Adrenal gland (tissue), 12 donors: Measurements from ENCODE around the gene RGS9BP. TPM values are rescaled to one million over a fixed set of nuclear protein-coding genes. Genes with fewer than 3 reads are reported as not detected.

Experiments used
- DNase-seq, 7 donors: peaks; one replicate each; pipeline ENCODE4 v3.0.0-alpha.2; 2019 to 2020
- H3K27ac ChIP-seq, 5 donors: fragments of 200-600 bp; sonication (generic) in 4 of 5; 1 replicate in 3 of 5; 2 replicates in 2 of 5; pipeline versions ENCODE4 v1.5.1 to v1.8.0; 2016 to 2020; ENCODE audit warnings: mild to moderate bottlenecking in 1 of 5
- H3K27me3 ChIP-seq: fragments of 200-600 bp; 2 replicates; pipeline ENCODE4 v1.8.0; 2021
- H3K36me3 ChIP-seq, 2 donors: fragments of 200-600 bp; replicated peaks in 1 of 2; 1 replicate in 1 of 2; 2 replicates in 1 of 2; pipeline versions ENCODE4 v1.5.1 to v1.8.0; 2018 to 2022
- H3K4me1 ChIP-seq, 2 donors: fragments of 200-600 bp; replicated peaks in 1 of 2; 1 replicate in 1 of 2; 2 replicates in 1 of 2; pipeline versions ENCODE4 v1.5.1 to v1.8.0; 2018 to 2021
- H3K4me3 ChIP-seq, 4 donors: fragments of 200-600 bp; sonication (generic) in 3 of 4; one replicate each; pipeline ENCODE4 v1.5.1; 2016 to 2018
- H3K9me3 ChIP-seq, 3 donors: fragments of 200-600 bp; sonication (generic) in 1 of 3; replicated peaks in 1 of 3; 1 replicate in 2 of 3; 2 replicates in 1 of 3; pipeline versions ENCODE4 v1.5.1 to v1.8.0; 2016 to 2021
- POLR2A ChIP-seq, 2 donors: fragments of 450-650 bp; IDR thresholded peaks; one replicate each; pipeline ENCODE4 v1.6.1; 2017; ENCODE audit warnings: antibody characterized with exemption in 2 of 2, mild to moderate bottlenecking in 2 of 2, moderate library complexity in 1 of 2
- WGBS, 4 donors: extraction: QIAGEN DNeasy Blood & Tissue Kit in 2 of 4; methylation state at CpG; one replicate each; pipeline versions ENCODE4 v1.1.5 to v1.1.7; 2013 to 2017; 5-methylcytosine and 5-hydroxymethylcytosine counted together
- intact Hi-C, 2 donors: fragments of 100-400 bp; cut with DNase I; formaldehyde crosslinking; loops; one replicate each; pipeline versions ENCODE4 v1.14.1 to v1.15.0; 2022 to 2023
- polyA plus RNA-seq, 3 donors: library from polyadenylated mRNA; stranded (reverse); fragments of 200-250 nt in 2 of 3; fragments of 350-450 nt in 1 of 3; fragmentation: Illumina TruSeq in 1 of 3; extraction: RNeasy Lipid Tissue Mini Kit (QIAGEN cat#74804) in 1 of 3; gene quantifications; one replicate each; pipeline ENCODE4 v1.2.3, GENCODE V29; 2013 to 2014
- total RNA-seq, 9 donors: library from RNA; depleted of rRNA in 4 of 9; stranded (reverse); fragments of >200 nt in 4 of 9; fragments of 120-200 nt in 1 of 9; fragmentation: NEBNext Ultra II Directional in 1 of 9; extraction: Animal tissue kit (Norgen Biotek cat#: 25700) in 1 of 9; gene quantifications; one replicate each; pipeline versions ENCODE4 v1.1.0 to v1.2.4, GENCODE V29; 2013 to 2023
- TF ChIP-seq, protein P1 (sequence below), 6 experiments: fragments of 450-650 bp in 4 of 6; fragments of 200-600 bp in 2 of 6; sonication (generic) in 1 of 6; IDR thresholded peaks; 1 replicate in 5 of 6; 2 replicates in 1 of 6; pipeline versions ENCODE4 v1.5.1 to v1.8.0; 2016 to 2021; ENCODE audit warnings: antibody characterized with exemption in 6 of 6, mild to moderate bottlenecking in 2 of 6, moderate library complexity in 1 of 6
- donor health status: healthy with polysubstance abuse.
- donor health status: Bipolar disorder and iron deficiency.
- donor health status: DM: yes; HTN: yes; CAD: no.
- donor health status: DM: no; HTN: no; CAD: no.
- donor health status: DM: no; HTN: no; CAD: no.
- donor health status: DM: yes; HTN: yes; CAD: no.

Gene RGS9BP
- total and polyA plus RNA-seq, 12 donors = 0.10 to 2.3 (median 0.79) TPM

DNA sequence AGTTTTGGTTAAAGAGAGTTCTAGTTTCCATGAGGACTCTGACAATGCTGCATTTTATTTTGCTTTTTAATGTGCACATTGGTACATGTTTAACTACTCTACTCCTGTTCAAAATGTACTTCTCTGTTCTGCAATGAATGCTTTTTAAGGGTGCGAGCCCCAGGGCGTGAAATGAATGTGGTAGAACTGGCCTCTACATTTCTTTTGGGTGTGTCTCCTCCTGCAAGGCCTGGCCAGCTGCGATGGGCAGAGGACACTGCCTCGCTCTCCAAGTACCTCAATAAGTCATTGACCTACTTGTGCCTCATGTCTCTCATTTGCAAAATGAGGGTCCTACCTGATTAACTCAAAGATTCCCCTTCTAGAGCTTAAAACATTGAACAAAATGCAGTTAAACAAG is 6.7 kb downstream of the RGS9BP start:
- TF ChIP-seq, protein P1, sequence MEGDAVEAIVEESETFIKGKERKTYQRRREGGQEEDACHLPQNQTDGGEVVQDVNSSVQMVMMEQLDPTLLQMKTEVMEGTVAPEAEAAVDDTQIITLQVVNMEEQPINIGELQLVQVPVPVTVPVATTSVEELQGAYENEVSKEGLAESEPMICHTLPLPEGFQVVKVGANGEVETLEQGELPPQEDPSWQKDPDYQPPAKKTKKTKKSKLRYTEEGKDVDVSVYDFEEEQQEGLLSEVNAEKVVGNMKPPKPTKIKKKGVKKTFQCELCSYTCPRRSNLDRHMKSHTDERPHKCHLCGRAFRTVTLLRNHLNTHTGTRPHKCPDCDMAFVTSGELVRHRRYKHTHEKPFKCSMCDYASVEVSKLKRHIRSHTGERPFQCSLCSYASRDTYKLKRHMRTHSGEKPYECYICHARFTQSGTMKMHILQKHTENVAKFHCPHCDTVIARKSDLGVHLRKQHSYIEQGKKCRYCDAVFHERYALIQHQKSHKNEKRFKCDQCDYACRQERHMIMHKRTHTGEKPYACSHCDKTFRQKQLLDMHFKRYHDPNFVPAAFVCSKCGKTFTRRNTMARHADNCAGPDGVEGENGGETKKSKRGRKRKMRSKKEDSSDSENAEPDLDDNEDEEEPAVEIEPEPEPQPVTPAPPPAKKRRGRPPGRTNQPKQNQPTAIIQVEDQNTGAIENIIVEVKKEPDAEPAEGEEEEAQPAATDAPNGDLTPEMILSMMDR (IDR thresholded peaks at IDR 0.05) = no peak
- TF ChIP-seq POLR2A (IDR thresholded peaks at IDR 0.05) = no peak
- Histone ChIP-seq H3K4me1 (no peaks in the 10 kb centered on the region), H3K4me3 (no peak overlapping the region), H3K27me3 (no peaks in the 10 kb centered on the region), H3K9me3 (no peaks in the 10 kb centered on the region), H3K27ac (no peak overlapping the region), H3K36me3 (no peaks in the 10 kb centered on the region)
- intact Hi-C loops = no loop called here
- DNase-seq = no peak
- WGBS, 4 donors = 72 to 84% (median 79%) methylated on average over 4 of the region's 4 CpGs

DNA sequence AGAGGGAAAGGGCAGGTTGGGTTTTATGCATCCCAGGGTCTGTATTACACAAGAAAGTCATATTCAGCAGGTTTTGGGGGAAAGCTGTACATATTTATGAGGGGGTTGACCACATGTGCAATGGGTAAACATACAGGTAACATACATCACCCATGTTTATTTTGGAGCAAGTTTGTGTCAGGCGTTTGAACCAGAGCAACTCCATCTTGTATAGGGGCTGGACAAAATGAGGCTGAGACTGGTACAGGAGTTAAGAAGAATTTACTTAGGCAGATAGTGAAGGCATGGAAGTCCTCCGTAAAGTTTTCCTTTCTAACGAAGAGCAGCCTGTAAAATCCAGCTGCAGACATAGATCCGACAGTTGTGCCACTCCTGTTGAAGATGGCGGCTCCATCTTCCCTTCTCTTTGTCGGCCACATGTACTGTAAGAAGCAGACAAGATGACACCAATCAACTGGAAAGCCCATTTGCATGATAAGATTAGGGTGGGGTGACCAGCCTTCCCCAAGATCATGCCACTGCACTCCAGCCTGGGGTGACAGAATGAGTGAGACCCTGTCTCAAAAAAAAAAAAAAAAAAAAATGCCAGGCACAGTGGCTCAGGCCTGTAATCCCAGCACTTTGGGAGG is 11.3 kb downstream of the RGS9BP start:
- Histone ChIP-seq H3K36me3 (no peaks in the 10 kb centered on the region), H3K27ac (no peak overlapping the region), H3K9me3 (no peaks in the 10 kb centered on the region), H3K4me3 (no peak overlapping the region), H3K4me1 (peaks cover 8 to 12% of the 10 kb centered on the region in 2 donors), H3K27me3 (no peaks in the 10 kb centered on the region)
- DNase-seq = no peak
- 79 to 96% (median 94%) methylated on average over 6 of the region's 6 CpGs for WGBS, 4 donors
- intact Hi-C loops = no loop called here
- TF ChIP-seq POLR2A (IDR thresholded peaks at IDR 0.05) = no peak
- TF ChIP-seq, protein P1 (IDR thresholded peaks at IDR 0.05) = no peak

DNA sequence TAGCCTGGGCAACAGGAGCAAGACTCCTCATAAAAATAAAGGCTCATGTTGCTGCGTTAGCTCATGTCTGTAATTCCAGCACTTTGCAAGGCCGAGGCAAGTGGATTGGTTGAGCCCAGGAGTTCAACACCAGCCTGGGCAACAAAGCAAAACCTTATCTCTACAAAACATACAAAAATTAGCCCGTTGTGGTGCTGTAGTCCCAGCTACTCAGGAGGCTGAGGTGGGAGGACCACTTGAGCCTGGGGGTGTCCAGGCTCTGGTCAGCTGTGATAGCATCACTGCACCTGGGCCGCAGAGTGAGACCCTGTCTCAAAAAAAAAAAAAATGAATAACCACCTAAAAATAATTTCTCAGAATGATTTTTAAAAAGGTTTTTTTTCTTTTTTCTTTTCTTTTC is 12.0 kb downstream of the RGS9BP start:
- Histone ChIP-seq H3K9me3 (no peaks in the 10 kb centered on the region), H3K4me3 (no peak overlapping the region), H3K27me3 (no peaks in the 10 kb centered on the region), H3K36me3 (no peaks in the 10 kb centered on the region), H3K27ac (no peak overlapping the region), H3K4me1 (peaks cover 11 to 15% of the 10 kb centered on the region in 2 donors)
- intact Hi-C loops = no loop called here
- DNase-seq = no peak
- no peak for TF ChIP-seq POLR2A (IDR thresholded peaks at IDR 0.05)
- TF ChIP-seq, protein P1 (IDR thresholded peaks at IDR 0.05) = no peak
- 85 to 95% (median 90%) methylated on average over 3 to 4 of the region's 4 CpGs for WGBS, 4 donors

DNA sequence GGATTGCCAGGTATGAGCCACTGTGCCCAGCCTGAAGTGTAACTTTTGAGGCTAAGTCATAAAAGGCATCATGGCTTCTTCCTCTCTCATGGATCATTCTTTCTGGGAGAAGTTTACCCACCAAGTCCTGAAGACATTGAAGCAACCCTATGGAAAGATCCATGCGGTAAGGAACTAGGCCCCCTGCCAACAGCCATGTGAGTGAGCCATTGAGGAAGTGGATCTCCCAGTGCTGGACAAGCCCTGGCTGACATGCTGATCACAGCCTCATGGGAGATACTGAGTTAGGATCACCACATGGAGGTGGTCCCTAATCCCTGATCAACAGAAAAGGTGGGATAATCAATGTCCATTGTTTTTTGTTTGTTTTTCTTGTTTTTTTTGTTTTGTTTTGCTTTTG is 12.7 kb downstream of the RGS9BP start:
- Histone ChIP-seq H3K4me1 (peaks cover 17 to 21% of the 10 kb centered on the region in 2 donors), H3K4me3 (no peak overlapping the region), H3K36me3 (no peaks in the 10 kb centered on the region), H3K9me3 (no peaks in the 10 kb centered on the region), H3K27me3 (no peaks in the 10 kb centered on the region), H3K27ac (no peak overlapping the region)
- intact Hi-C loops = no loop called here
- TF ChIP-seq, protein P1 (IDR thresholded peaks at IDR 0.05) = no peak
- TF ChIP-seq POLR2A (IDR thresholded peaks at IDR 0.05) = no peak
- 77 to 89% (median 87%) methylated on average over 1 of the region's 1 CpG for WGBS, 4 donors
- DNase-seq = peak in 4 of 7 donors; percentile 27 to 59 (median 47)
